DOHH2 (cell line): ENCODE results near the gene THOC1.

Source experiments
- H3F3A ChIP-seq: fragments of 200-600 bp; sonication (generic), shearing (Covaris generic); 2 replicates; pipeline ENCODE4 v1.6.0; 2016; ENCODE audit warnings: antibody characterized with exemption, mild to moderate bottlenecking; ENCODE audit not compliant: control insufficient read depth, insufficient read depth
- H3K27ac ChIP-seq: fragments of 200-600 bp; sonication (generic); 2 replicates; pipeline ENCODE4 v1.5.1; 2014; ENCODE audit warnings: low read depth, mild to moderate bottlenecking, low read length, moderate library complexity
- H3K27me3 ChIP-seq: fragments of 200-600 bp; sonication (generic); 2 replicates; pipeline ENCODE4 v1.6.1; 2014; ENCODE audit warnings: mild to moderate bottlenecking, low read length, mixed read lengths; ENCODE audit not compliant: control insufficient read depth
- H3K36me3 ChIP-seq: fragments of 200-600 bp; sonication (generic); 2 replicates; pipeline ENCODE4 v1.6.1; 2014; ENCODE audit warnings: mild to moderate bottlenecking, low read length, moderate library complexity, mixed read lengths; ENCODE audit not compliant: control insufficient read depth
- H3K4me1 ChIP-seq: fragments of 200-600 bp; sonication (generic); 2 replicates; pipeline ENCODE4 v1.6.1; 2014; ENCODE audit warnings: mild to moderate bottlenecking, low read length, mixed read lengths; ENCODE audit not compliant: control insufficient read depth
- H3K4me2 ChIP-seq: fragments of 200-600 bp; sonication (generic); 2 replicates; pipeline ENCODE4 v1.6.0; 2014; ENCODE audit warnings: mild to moderate bottlenecking, low read length, moderate library complexity
- H3K4me3 ChIP-seq: fragments of 200-600 bp; sonication (generic); 2 replicates; pipeline ENCODE4 v1.5.1; 2014; ENCODE audit warnings: mild to moderate bottlenecking, low read length, mixed read lengths
- H3K79me2 ChIP-seq: fragments of 200-600 bp; sonication (generic); 2 replicates; pipeline ENCODE4 v1.6.1; 2014; ENCODE audit warnings: mild to moderate bottlenecking, low read length, mixed read lengths; ENCODE audit not compliant: control insufficient read depth
- H3K9me2 ChIP-seq: fragments of 200-600 bp; sonication (generic); replicated peaks from 2 replicates; pipeline ENCODE4 v1.6.1; 2014; ENCODE audit warnings: mild to moderate bottlenecking, low read length, mixed read lengths; ENCODE audit not compliant: control insufficient read depth
- H3K9me3 ChIP-seq: fragments of 200-600 bp; sonication (generic); 2 replicates; pipeline ENCODE4 v1.6.1; 2014; ENCODE audit warnings: antibody characterized with exemption, low read length, mixed read lengths; ENCODE audit not compliant: control insufficient read depth, insufficient read depth
- H4K20me1 ChIP-seq: fragments of 200-600 bp; sonication (generic); 2 replicates; pipeline ENCODE4 v1.6.0; 2014; ENCODE audit warnings: low read depth, mild to moderate bottlenecking, antibody characterized with exemption, low read length, moderate library complexity; ENCODE audit not compliant: control insufficient read depth, insufficient read depth
- CTCF ChIP-seq: fragments of 200-600 bp; sonication (generic); IDR thresholded peaks from one replicate; pipeline ENCODE4 v1.5.1; 2014; ENCODE audit warnings: antibody characterized with exemption, mild to moderate bottlenecking, low read depth, low read length; ENCODE audit not compliant: poor library complexity, severe bottlenecking
- EZH2phosphoT487 ChIP-seq: fragments of 200-600 bp; sonication (generic); IDR thresholded peaks from 2 replicates; pipeline ENCODE4 v1.6.1; 2017; ENCODE audit warnings: borderline replicate concordance, mild to moderate bottlenecking, antibody characterized with exemption, low read length, moderate library complexity, mixed read lengths

Gene THOC1

GRCh38 chr18:267688-268552, at the start of gene THOC1:
Gene THOC1 (minus strand): TSS chr18:268047. CDS start chr18:268019, 28 bp downstream.
- Histone ChIP-seq H3K4me1 (peaks cover 32% of the 10 kb centered on the region), H4K20me1 (peaks cover 6% of the 10 kb centered on the region; the same call in 1 of the 2 replicates), H3K36me3 (peaks cover 50% of the 10 kb centered on the region), H3K4me3 (peak within 1 kb of the TSS; percentile 94), H3F3A (peaks cover 5% of the 10 kb centered on the region; the same call in 1 of the 2 replicates), H3K4me2 (peak within 1 kb of the TSS; percentile 100), H3K79me2 (peaks cover 60% of the 10 kb centered on the region), H3K9me2 (no peaks in the 10 kb centered on the region), H3K27me3 (no peaks in the 10 kb centered on the region), H3K27ac (peak within 1 kb of the TSS; percentile 74), H3K9me3 (no peaks in the 10 kb centered on the region)
- TF ChIP-seq EZH2phosphoT487 (no peak), CTCF (no peak)

GRCh38 chr18:317618-318017, 49.8 kb upstream of the THOC1 start:
- no peak overlapping the region for H3K4me2 ChIP-seq
- H3K9me3 ChIP-seq: no peaks in the 10 kb centered on the region
- H3K79me2 ChIP-seq: no peaks in the 10 kb centered on the region
- H3K36me3 ChIP-seq: no peaks in the 10 kb centered on the region
- no peak for TF ChIP-seq CTCF
- no peak for TF ChIP-seq EZH2phosphoT487
- H3K4me1 ChIP-seq: no peaks in the 10 kb centered on the region
- H4K20me1 ChIP-seq: no peaks in the 10 kb centered on the region
- H3F3A ChIP-seq: no peaks in the 10 kb centered on the region
- H3K9me2 ChIP-seq: no peaks in the 10 kb centered on the region
- peaks cover 3% of the 10 kb centered on the region for H3K27me3 ChIP-seq
- H3K27ac ChIP-seq: no peak overlapping the region
- no peak overlapping the region for H3K4me3 ChIP-seq

GRCh38 chr18:316393-316792, 48.5 kb upstream of the THOC1 start:
- Histone ChIP-seq H3K79me2 (no peaks in the 10 kb centered on the region), H3K9me3 (no peaks in the 10 kb centered on the region), H3K4me2 (no peak overlapping the region), H3F3A (no peaks in the 10 kb centered on the region), H3K27me3 (no peaks in the 10 kb centered on the region), H3K36me3 (no peaks in the 10 kb centered on the region), H4K20me1 (no peaks in the 10 kb centered on the region), H3K9me2 (no peaks in the 10 kb centered on the region), H3K27ac (no peak overlapping the region), H3K4me1 (no peaks in the 10 kb centered on the region), H3K4me3 (no peak overlapping the region)
- TF ChIP-seq CTCF: no peak
- no peak for TF ChIP-seq EZH2phosphoT487
